HG02840 (cell line): ENCODE data around the gene PFKFB1.
"Not testable (repeated sequence)": the region's sequence is repeated elsewhere in the genome, so short reads cannot be mapped to it uniquely, and the experiment has no call there.

Experiments used
- ATAC-seq: cut with Tn5 transposase; IDR thresholded peaks from one replicate; pipeline ENCODE4 v1.9.1; 2021; ENCODE audit warnings: mild to moderate bottlenecking, moderate library complexity, moderate number of reproducible peaks; ENCODE audit not compliant: unreplicated experiment, low FRiP score

The PFKFB1 gene

DNA sequence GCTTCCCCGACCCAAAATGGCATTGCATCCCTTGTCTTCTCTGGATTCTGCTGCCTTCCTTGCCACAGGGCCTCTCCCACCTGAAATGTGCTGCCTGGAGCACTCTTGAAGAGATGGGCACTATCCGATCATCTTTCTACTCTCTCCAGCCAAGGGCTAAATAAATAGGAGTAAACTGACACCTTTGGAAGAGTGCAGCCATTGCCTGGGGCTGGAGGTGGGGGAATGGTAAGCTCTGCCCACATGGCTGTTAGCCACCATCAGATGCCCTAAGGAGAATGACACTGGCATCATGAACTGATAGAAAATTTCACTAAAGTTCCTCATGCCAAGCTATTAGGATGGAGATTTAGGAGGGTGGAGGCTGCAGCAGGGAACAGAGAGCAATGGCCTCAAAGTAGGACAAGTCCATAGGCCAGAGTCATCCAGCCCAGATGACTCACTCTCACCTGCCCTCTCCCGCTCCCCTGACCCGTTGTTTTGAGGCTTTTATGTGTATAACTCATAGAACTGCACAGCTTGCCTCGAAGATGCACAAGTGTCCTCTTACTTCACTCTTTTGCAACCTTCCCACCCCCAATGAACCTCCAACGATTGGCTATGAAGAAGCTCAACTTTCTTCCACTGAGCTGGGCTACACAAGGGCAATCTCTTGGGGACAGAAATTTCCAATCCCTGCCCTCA lies 822 bp upstream of the PFKFB1 start:
- ATAC-seq, result no peak

DNA sequence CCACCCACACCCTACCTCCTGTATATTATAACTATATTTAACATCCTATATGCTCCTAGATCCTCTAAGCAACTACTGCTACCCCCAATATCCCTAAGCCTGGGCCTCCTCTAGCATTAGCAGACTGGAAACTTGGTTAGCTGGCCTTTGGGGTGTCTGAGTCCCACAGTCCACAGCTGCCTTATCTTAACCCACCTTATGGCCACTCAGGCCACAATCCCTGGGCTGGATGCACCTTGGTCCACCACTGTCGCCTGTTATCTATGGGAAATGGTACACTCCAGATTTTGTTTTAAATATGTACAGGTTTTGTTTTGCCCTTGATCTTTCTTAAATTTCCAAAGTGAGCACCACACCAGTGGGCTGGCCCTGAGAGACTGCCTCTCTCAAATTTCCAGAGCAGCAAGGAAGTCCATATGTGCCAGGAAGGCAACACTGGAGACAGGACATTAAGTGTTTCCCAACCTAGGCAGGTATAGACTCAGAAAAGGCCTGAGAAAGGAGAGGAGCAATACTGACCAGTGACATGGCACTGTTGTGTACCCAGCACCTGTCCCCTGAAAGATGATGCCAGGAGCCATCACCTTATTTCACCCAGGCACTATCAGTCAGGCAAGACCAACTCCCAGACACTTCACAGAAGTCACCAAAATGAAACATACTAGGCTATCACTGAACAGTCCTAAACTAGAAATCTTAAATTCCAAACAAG lies 921 bp downstream of the PFKFB1 start:
- ATAC-seq, result no peak

DNA sequence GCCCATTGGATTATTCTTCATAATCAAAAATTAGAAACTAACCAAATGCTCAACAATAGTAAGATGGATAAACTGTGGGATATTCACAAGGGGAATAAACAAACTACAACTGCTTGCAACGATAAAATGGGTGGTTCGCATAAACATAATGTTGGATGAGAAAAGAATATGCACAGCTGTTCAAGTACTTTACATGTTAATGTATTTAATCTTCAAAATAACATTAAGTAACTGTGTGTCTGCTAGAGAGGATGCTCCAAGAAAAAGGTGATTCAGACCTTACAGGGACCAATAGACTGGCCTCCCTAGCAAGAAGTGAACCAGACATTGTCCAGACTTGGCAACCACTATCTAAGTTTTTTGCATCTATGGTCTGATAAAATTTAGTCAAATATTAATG lies 2.3 kb downstream of the PFKFB1 start:
- ATAC-seq, result no peak

DNA sequence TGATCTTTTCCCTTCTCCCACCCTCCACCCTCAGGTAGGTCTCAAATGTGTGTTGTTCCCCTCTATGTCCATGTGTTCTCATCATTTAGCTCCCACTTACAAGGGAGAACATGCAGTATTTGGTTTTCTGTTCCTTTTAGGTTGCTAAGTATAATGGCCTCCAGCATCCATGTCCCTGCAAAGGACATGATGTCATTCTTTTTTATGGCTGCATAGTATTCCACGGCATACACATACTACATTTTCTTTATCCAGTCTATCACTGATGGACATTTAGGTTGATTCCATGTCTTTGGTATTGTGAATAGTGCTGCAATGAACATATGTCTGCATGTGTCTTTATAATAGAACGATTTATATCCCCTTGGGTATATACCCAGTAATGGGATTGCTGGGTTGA lies 10.7 kb downstream of the PFKFB1 start:
- ATAC-seq, result not testable (repeated sequence)

DNA sequence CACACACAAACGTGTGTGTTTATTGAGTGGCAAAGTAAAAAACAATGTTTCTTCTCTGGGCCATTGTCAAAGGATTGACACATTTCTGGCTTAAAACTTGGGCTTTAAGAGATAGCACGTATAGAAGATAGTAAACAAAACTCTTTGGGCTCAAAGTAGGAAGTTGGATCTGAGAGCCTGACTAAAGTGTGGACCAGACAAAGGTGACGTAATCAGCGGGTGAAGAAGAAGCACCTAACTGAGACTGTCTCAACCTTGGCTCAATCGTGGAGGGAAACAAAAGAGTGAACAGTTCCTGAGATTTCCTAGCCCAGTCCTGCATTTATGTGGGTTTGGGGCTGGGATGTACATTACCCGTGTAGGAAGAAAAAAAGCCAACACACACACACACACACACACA lies 13.7 kb downstream of the PFKFB1 start:
- no peak for ATAC-seq

DNA sequence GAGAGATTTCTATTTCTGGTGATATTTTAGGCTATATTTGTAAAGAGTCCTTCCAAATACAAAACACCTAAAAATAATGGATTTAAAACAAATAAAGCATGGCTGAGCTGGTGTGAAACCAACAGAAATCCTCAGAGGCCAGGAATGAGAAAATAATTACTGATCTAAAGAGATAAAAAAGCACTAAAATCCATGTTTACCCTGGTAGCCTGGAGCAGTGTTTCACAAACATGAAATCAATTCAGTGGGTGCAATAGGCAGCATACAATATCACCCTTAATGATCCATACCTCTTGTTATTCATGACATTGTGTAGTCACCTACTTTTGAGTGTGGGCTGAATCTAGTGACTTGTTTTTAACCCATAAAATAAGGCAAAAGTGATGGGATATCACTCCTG lies 14.6 kb downstream of the PFKFB1 start:
- ATAC-seq, result no peak

DNA sequence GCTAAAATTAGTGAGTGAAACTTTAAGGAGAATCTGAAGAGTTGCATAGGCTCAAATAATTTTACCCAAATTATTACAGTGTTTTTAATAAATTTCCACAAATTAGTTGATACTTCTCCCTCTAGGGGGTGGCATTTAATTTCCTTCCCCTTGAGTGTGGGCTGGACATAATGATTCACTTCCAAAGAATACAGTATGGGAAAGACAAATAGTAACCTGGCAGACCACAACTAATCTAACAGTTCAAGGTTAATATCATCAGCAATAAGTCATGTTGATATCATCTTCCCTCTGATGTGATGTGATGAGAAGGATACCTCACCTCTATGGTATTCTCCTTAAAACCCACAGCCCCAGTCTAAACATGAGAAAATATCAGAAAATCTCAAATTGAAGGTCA lies 15.5 kb downstream of the PFKFB1 start:
- ATAC-seq, result no peak

DNA sequence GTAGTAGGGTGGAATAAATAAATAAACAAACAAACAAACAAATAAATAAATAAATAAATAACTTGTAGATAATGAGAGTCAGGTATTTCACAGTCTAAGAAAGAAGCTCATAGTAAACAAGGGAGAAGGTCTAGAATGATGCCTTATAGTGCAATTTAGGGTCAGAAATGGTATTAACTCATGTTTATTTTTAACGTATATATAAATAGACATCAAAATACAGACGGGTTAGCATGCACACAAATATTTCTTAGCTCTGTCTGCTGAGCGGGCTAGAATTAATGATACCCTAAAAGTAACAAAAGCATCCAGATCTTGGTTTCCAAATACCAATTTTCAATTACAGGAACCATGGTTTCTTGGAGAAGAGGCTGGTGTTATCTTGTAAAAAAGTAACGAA lies 16.6 kb downstream of the PFKFB1 start:
- no peak for ATAC-seq

DNA sequence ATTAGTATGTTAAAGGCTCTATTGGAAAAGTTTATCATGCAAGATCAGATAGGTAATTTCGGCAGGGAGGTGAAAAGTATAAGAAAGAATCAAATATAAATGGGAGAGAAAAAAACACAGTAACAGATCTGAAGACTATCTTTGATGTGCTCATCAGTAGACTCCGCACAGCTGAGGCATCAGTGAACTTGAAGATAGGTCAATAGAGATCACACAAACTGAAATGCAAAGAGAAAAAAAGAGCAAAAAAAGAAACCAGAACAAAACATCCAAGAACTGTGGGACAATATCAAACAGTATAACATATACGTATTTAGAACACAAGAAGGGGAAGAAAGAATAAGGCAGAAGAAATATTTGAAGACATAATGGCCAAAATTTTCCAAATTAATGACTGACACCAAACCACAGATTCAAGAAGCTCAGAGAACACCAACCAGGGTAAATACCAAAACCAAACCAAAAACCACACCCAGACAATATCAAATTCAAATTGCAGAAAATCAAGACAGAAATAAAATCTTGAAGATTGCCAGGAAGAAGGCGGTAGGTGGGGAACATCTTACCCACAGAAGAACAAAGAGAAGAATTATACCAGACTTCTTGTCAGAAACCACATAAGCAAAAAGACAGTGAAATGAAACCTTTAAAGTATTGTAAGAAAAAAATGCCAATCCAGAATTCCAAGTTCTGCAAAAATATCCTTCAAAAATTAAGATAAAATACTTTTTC lies 29.1 kb downstream of the PFKFB1 start:
- ATAC-seq, result no peak

DNA sequence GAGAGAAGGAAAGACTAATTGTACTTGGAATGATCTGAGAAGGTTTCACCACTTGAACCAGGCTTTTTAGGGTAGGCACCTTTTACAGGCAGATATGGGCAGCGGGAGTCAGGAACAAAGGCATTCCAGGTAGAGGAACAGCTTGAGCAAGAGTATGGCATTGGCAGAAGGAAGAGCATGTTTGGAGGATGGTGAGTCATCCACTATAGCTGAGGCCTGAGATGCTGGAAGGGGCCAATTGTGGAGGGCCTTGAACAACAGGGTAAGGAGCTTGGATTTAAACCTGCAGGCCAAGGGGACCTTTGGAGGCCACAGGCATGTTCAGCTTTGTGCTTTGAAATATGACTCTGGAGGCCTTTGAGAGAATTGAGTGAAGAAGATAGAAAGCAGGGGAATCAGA lies 32.2 kb downstream of the PFKFB1 start:
- no peak for ATAC-seq

DNA sequence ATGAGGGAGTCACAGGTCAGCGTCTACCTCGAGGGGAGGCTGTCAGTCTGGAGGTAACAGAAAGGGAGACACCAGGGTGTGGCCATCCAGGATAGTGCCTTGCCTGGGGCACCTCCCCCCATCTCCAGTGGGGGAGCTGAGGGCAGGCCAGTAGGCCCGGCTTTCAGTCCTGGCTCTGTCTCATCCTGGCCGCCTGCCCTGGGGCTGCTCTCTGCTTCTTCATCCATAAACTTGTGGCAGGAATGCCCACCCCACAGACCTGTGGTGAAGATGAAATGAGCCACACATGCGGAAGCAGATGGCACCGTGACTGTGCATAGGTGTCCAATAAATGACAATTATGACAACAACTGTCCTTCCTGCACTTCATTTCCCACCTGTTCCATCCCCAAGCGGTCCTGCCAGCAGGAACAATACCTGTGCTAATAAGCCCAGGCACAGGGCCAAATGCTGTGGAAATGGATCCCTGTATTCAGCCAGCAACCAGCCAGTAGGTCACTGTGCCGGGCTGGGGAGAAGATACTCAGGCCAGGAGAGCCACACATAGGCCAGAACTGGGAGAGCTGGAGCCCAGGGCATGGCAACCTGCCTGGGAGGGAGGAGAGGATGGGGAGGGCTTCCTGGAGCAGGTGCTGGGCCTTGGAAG lies 43.1 kb downstream of the PFKFB1 start:
- ATAC-seq, result no peak

DNA sequence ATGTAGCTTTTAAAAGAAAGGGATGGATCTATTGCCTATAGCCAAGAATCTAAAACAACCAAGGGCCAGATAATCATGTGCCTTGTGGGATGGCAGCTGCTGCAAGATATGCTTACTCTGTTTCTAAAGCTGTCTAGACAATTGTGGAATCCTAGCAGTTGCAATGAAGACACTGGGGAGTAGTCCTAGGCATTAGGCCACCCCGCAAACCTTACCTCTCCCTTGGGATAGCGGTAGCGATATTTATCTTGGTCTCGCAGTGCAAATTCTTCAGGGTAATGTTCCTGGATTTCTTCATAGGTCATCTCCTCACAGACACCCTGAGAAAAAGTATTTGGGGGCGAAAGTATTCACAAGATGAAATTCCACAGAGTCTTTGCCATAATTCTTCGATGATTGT lies 48.8 kb downstream of the PFKFB1 start:
- no peak for ATAC-seq

DNA sequence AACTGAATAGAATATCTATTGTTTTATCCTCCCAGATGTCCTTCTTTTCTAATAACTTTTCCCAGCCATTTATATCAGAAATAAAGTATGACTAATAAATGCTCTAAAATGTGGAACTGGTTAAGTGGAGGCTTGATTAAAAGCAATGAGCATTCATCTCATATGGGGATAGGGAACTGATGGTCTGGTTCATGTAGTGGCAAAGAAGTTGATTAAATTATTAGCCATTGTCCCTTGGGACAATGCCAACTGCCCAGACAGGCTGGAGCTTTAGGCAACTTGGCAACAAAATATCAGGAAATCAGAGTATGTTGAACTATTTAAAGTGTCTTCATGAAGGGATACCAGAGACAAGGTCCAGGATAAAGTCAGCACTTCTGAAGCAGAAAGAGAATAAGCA lies 49.2 kb downstream of the PFKFB1 start:
- no peak for ATAC-seq

DNA sequence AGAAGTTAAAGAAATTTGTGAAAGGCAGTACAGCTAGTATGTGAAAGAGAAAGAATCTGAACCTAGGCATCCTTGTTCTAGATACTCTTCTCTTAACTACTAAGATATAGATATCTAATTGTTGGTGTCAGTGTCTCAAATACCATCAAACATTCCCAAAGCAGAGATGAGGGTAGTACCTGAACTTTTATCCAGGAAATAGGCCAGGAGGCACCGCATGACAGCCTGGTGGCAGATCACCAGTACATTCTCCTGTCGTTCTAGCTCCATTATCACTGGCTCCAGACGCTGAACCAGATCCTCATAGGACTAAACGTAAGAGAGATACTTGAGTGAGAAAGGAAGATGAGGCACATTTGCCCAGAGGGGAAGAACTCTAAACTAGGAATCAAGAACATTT lies 56.6 kb downstream of the PFKFB1 start:
- ATAC-seq, result no peak

DNA sequence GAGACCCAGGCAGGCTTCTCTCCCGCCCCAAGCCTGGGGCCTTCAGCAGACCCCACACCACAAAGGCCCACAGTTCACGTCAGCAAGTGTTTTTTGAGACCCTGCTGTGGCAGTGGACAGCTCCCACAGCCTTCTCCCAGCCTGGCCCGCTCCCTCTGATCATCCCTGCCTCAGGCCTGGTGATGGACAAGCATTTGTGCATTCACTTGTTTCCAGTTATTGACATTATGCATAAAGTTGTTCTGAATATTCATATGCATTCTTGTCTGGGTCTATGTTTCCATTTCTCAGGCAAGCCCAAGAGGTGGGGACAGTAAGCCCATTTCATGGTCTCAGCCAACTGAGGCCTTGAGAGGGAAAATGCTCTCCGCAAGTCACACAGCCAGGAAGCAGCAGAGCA lies 58.7 kb downstream of the PFKFB1 start:
- ATAC-seq, result no peak

DNA sequence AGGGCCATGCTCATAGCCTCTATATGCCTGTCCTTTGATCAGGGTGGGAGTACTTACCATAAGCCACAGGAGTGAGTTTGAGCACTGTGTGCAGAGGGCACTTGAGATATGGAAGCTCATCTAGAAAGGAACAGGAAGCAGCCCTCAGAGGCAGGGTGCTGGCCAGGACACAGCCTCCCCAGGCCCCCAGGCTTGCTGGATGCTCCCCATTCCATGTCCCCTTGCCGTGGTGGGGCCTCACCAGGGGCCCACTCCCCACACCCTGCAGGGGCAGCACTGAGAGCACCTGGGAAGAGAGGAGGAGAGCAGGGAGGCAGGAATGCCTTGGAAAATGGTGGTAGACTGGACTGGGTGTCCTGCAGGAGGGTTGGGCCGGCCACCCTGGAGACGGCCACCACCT lies 59.1 kb downstream of the PFKFB1 start:
- no peak for ATAC-seq

DNA sequence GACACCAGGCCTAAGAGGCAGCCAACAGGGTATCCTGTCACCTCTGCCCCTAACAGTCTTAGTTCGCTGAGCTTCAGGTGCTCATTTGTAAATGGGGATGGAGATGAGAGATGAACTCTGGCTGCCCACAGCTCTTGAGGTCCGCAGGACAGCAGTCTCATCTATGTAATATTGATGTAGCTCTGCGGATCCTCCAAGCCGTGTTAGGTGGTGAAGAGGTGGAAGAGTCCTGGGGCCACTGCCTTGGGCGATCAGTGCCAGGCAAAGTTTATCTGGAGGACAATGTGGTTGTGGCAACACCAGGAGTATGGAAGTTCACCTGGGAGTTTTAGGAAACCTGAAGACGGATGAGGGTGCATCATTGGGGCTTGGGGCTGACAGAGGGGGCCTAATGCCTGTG lies 59.9 kb downstream of the PFKFB1 start:
- no peak for ATAC-seq

DNA sequence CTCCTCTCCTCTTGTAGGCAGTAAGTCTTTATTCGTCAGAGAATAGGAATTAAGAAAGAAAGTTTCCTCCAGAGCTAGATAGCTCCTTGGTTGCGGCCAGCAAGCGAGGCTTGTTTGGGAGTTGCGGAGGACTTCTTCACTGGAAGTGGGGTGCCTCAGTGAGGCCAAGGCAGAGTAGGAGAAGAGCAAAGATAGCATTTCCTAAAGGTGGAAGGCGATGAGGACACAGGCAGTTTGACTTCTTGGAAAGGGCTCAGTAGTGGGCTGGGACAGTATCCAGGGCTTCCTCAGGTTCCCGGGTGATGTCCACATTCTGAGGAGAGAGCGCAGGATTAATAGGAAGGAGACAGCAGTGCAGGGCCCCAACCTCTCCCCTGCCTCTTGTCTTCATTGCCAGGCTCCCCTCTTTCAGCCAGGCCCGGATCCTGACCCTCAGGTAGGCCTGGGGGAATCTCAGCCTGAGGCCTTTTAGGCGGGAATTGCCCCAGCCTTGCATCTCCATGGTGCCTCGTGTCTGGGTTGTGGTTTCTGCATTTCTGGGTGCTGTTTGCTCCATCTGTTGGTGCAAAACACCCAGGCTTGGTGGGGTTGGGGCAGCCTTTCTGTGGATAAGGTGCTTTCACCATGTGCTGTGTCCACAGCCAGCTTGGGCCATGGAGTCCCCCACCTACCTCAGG lies 60.7 kb downstream of the PFKFB1 start:
- ATAC-seq, result no peak

DNA sequence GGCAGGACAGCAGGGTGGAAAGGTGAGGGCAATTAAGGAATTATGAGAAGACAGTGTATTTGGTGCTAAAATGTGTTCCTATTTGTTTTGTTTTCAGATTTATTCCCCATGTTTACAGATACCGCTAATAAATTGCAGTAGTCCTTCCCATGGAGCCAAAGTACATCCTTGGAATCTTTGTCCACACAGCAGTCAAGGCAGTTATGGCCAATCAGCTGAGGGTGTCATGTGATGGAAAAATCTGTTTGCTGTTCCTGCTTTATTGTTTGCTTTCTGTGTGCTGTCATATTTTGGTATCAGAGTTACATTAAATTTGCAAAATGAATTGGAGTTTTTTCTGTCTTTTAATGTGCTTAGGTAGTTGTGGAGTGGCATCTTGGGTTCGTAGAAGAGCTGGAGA lies 62.9 kb downstream of the PFKFB1 start:
- no peak for ATAC-seq

DNA sequence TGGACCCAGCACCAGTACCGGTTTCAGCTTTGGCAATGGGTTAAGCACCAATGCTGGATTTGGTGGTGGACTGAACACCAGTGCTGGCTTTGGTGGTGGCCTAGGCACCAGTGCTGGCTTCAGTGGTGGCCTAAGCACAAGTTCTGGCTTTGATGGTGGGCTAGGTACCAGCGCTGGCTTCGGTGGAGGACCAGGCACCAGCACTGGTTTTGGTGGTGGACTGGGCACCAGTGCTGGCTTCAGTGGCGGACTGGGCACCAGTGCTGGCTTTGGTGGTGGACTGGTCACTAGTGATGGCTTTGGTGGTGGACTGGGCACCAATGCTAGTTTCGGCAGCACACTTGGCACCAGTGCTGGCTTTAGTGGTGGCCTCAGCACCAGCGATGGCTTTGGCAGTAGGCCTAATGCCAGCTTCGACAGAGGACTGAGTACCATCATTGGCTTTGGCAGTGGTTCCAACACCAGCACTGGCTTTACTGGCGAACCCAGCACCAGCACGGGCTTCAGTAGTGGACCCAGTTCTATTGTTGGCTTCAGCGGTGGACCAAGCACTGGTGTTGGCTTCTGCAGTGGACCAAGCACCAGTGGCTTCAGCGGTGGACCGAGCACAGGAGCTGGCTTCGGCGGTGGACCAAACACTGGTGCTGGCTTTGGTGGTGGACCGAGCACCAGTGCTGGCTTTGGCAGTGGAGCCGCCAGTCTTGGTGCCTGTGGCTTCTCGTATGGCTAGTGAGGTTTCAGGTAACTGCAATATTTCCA lies 63.5 kb downstream of the PFKFB1 start:
- ATAC-seq, result no peak
